Heart left ventricle (tissue), 13 donors: ENCODE data around the gene SPDL1.

ENCODE experiments used
- CTCF ChIP-seq, 12 donors: fragments of 200-600 bp; sonication (generic) in 4 of 12; IDR thresholded peaks; one replicate each; pipeline versions ENCODE4 v1.5.0 to v1.8.0; 2018 to 2022; ENCODE audit warnings: antibody characterized with exemption in 12 of 12, mild to moderate bottlenecking in 5 of 12
- POLR2A ChIP-seq, 2 donors: fragments of 450-650 bp; IDR thresholded peaks; one replicate each; pipeline ENCODE4 v1.6.1; 2017; ENCODE audit warnings: antibody characterized with exemption in 2 of 2, mild to moderate bottlenecking in 2 of 2, moderate library complexity in 2 of 2
- donor health status: ischemic (EF 13 %, LVEDD 7.1; RV severe dilation, severe dysfunction).
- donor health status: DM: no; HTN: yes; CAD: no.
- donor health status: DM: no; HTN: no; CAD: no.
- donor health status: ischemic (EF 25% LVEDD 6.9; RV normal size, moderate dysfunction).
- donor health status: ischemic (EF 25% LVEDD 5.7; RV mildly dilated, moderate dysfunction).
- donor health status: ischemic (EF 35%, LVEDD 5.7; RV mildly dilated, moderate dysfunction).
- donor health status: nonischemic (EF 11% LVEDD 7.7; RV severe dilation, severe dysfunction).
- donor health status: DM: yes; HTN: yes; CAD: no.
- donor health status: PGD.
- donor health status: ischemic (EF 29% LVEDD 5.4; RV normal size, mild dysfunction).
- donor health status: nonischemic (EF 23%, LVEDD 6.1; RV moderate dilation, normal function).

- TF ChIP-seq CTCF (IDR thresholded peaks at IDR 0.05) (no peak), POLR2A (IDR thresholded peaks at IDR 0.05) (no peak)
Observed at GRCh38 chr5:169627551-169627950, 44.0 kb downstream of the SPDL1 start.
